Measurements from ENCODE around the gene SOX5.
"Not testable (repeated sequence)": the region's sequence is repeated elsewhere in the genome, so short reads cannot be mapped to it uniquely, and the experiment has no call there.

The SOX5 gene

GRCh38 chr12:23751641-23752040 is 197.8 kb downstream of the SOX5 start:
- no peak for DNase-seq

- no peak for DNase-seq
These were observed 198.5 kb downstream of the SOX5 start for GRCh38 chr12:23750923-23751322.

GRCh38 chr12:23744696-23745095 is 204.8 kb downstream of the SOX5 start:
- DNase-seq: no peak

GRCh38 chr12:23742574-23742973 is 206.9 kb downstream of the SOX5 start:
- no peak for DNase-seq

- DNase-seq: no peak
These were observed 218.0 kb downstream of the SOX5 start for GRCh38 chr12:23731493-23731892.

- DNase-seq: no peak
These were observed 218.4 kb downstream of the SOX5 start for GRCh38 chr12:23731035-23731434.

- no peak for DNase-seq
These were observed 220.1 kb downstream of the SOX5 start for GRCh38 chr12:23729359-23729758.

GRCh38 chr12:23726646-23727045 is 222.8 kb downstream of the SOX5 start:
- DNase-seq: no peak

- no peak for DNase-seq
These were observed 226.8 kb downstream of the SOX5 start for GRCh38 chr12:23722655-23723054.

GRCh38 chr12:23721268-23721667 is 228.2 kb downstream of the SOX5 start:
- DNase-seq: no peak

- no peak for DNase-seq
These were observed 230.0 kb downstream of the SOX5 start for GRCh38 chr12:23719493-23719892.

- not testable (repeated sequence) for DNase-seq
These were observed 239.1 kb downstream of the SOX5 start for GRCh38 chr12:23710361-23710760.

GRCh38 chr12:23708185-23708837 is 241.2 kb downstream of the SOX5 start:
- no peak for DNase-seq

GRCh38 chr12:23707270-23707669 is 242.2 kb downstream of the SOX5 start:
- DNase-seq: no peak

GRCh38 chr12:23704992-23705943 is 244.2 kb downstream of the SOX5 start:
- no peak for DNase-seq

GRCh38 chr12:23703051-23703450 is 246.4 kb downstream of the SOX5 start:
- DNase-seq: no peak

GRCh38 chr12:23699031-23699430 is 250.4 kb downstream of the SOX5 start:
- no peak for DNase-seq

GRCh38 chr12:23694920-23695319 is 254.6 kb downstream of the SOX5 start:
- no peak for DNase-seq

GRCh38 chr12:23694307-23694706 is 255.2 kb downstream of the SOX5 start:
- no peak for DNase-seq

- no peak for DNase-seq
These were observed 261.5 kb downstream of the SOX5 start for GRCh38 chr12:23687947-23688346.

- DNase-seq: no peak
These were observed 263.4 kb downstream of the SOX5 start for GRCh38 chr12:23686095-23686494.

GRCh38 chr12:23684121-23684520 is 265.3 kb downstream of the SOX5 start:
- no peak for DNase-seq

- no peak for DNase-seq
These were observed 268.2 kb downstream of the SOX5 start for GRCh38 chr12:23681237-23681636.

- no peak for DNase-seq
These were observed 275.4 kb downstream of the SOX5 start for GRCh38 chr12:23674064-23674463.
